Activated gamma-delta T cell treated with Interleukin-2 at 50 U/mL for 16 hours (primary cell): ENCODE results near the gene SLC25A17.
"Not testable (repeated sequence)": the region's sequence is repeated elsewhere in the genome, so short reads cannot be mapped to it uniquely, and the experiment has no call there.

Experiments
- DNase-seq: peaks from one replicate; pipeline ENCODE4 v3.0.0-alpha.2; 2020

The SLC25A17 gene

GRCh38 chr22:40818192-40818746, 877 bp downstream of the SLC25A17 start:
- no peak for DNase-seq

GRCh38 chr22:40817737-40818136, 1.4 kb downstream of the SLC25A17 start:
- no peak for DNase-seq

GRCh38 chr22:40813912-40814315, 5.2 kb downstream of the SLC25A17 start:
- no peak for DNase-seq

GRCh38 chr22:40808018-40808841, 10.9 kb downstream of the SLC25A17 start:
- DNase-seq: no peak

- no peak for DNase-seq
Measured at GRCh38 chr22:40806711-40807110, 12.4 kb downstream of the SLC25A17 start.

GRCh38 chr22:40805699-40806203, 13.4 kb downstream of the SLC25A17 start:
- no peak for DNase-seq

- no peak for DNase-seq
Measured at GRCh38 chr22:40805239-40805638, 13.9 kb downstream of the SLC25A17 start.

GRCh38 chr22:40803321-40803720, 15.8 kb downstream of the SLC25A17 start:
- no peak for DNase-seq

- DNase-seq: no peak
Measured at GRCh38 chr22:40799008-40799407, 20.1 kb downstream of the SLC25A17 start.

- DNase-seq: no peak
Measured at GRCh38 chr22:40797427-40797826, 21.7 kb downstream of the SLC25A17 start.

- no peak for DNase-seq
Measured at GRCh38 chr22:40792451-40792850, 26.7 kb downstream of the SLC25A17 start.

GRCh38 chr22:40791241-40791640, 27.9 kb downstream of the SLC25A17 start:
- DNase-seq: no peak

- no peak for DNase-seq
Measured at GRCh38 chr22:40789131-40789530, 30.0 kb downstream of the SLC25A17 start.

- no peak for DNase-seq
Measured at GRCh38 chr22:40782521-40782920, 36.6 kb downstream of the SLC25A17 start.

GRCh38 chr22:40781749-40782148, 37.4 kb downstream of the SLC25A17 start:
- not testable (repeated sequence) for DNase-seq

- no peak for DNase-seq
Measured at GRCh38 chr22:40769761-40770160, 49.4 kb downstream of the SLC25A17 start.

- DNase-seq: no peak
Measured at GRCh38 chr22:40768206-40768605, 50.9 kb downstream of the SLC25A17 start.

GRCh38 chr22:40766956-40767355, 52.2 kb downstream of the SLC25A17 start:
- no peak for DNase-seq

- peak; percentile 6 for DNase-seq
Measured at GRCh38 chr22:40764763-40765441, 54.2 kb downstream of the SLC25A17 start.

GRCh38 chr22:40759294-40759840, 59.8 kb downstream of the SLC25A17 start:
- no peak for DNase-seq

- not testable (repeated sequence) for DNase-seq
Measured at GRCh38 chr22:40758851-40759250, 60.3 kb downstream of the SLC25A17 start.

GRCh38 chr22:40758390-40758789, 60.8 kb downstream of the SLC25A17 start:
- no peak for DNase-seq

GRCh38 chr22:40757071-40757470, 62.1 kb downstream of the SLC25A17 start:
- no peak for DNase-seq
